Ovary (tissue), 9 donors: Measurements from ENCODE around the gene EXOC2. TPM values are rescaled to one million over a fixed set of nuclear protein-coding genes. Genes with fewer than 3 reads are reported as not detected.

Experiments
- DNase-seq, 5 donors: peaks; one replicate each; pipeline ENCODE4 v3.0.0-alpha.2; 2019 to 2020
- H3K27ac ChIP-seq, 2 donors: fragments of 200-600 bp; one replicate each; pipeline versions ENCODE4 v1.5.1 to v1.8.0; 2019 to 2022
- H3K27me3 ChIP-seq: fragments of 200-600 bp; one replicate; pipeline ENCODE4 v1.8.0; 2022
- H3K36me3 ChIP-seq: fragments of 200-600 bp; sonication (generic); one replicate; pipeline ENCODE4 v1.5.1; 2019
- H3K4me1 ChIP-seq: one replicate; pipeline ENCODE4 v1.8.1; 2013; ENCODE audit warnings: mild to moderate bottlenecking, moderate library complexity; ENCODE audit not compliant: insufficient read depth
- H3K4me3 ChIP-seq: fragments of 200-600 bp; sonication (generic); one replicate; pipeline ENCODE4 v1.5.1; 2017
- H3K9me3 ChIP-seq, 2 donors: fragments of 200-600 bp in 1 of 2; sonication (generic) in 1 of 2; one replicate each; pipeline versions ENCODE4 v1.5.1 to v1.8.1; 2013 to 2019; ENCODE audit warnings: mild to moderate bottlenecking in 1 of 2, moderate library complexity in 1 of 2
- EP300 ChIP-seq: sonication (generic); formaldehyde crosslinking; IDR thresholded peaks from one replicate; pipeline ENCODE4 v1.6.1; 2017; ENCODE audit warnings: antibody characterized with exemption
- POLR2A ChIP-seq: fragments of 450-650 bp; IDR thresholded peaks from one replicate; pipeline ENCODE4 v1.6.1; 2017; ENCODE audit warnings: antibody characterized with exemption, mild to moderate bottlenecking, moderate library complexity
- WGBS, 3 donors: extraction: QIAGEN DNeasy Blood & Tissue Kit in 1 of 3; methylation state at CpG; one replicate each; pipeline versions ENCODE4 v1.1.5 to v1.1.7; 2013 to 2017; 5-methylcytosine and 5-hydroxymethylcytosine counted together
- intact Hi-C, 4 donors: fragments of 100-400 bp; cut with DNase I; formaldehyde crosslinking; loops; one replicate each; pipeline versions ENCODE4 v1.11.0 to v1.15.1; 2022 to 2023
- polyA plus RNA-seq, 2 donors: library from polyadenylated mRNA; stranded (reverse); fragments of 200-250 nt in 1 of 2; fragments of 350-450 nt in 1 of 2; fragmentation: Illumina TruSeq in 1 of 2; extraction: RNeasy Lipid Tissue Mini Kit (QIAGEN cat#74804) in 1 of 2; gene quantifications; one replicate each; pipeline ENCODE4 v1.2.3, GENCODE V29; 2013 to 2014
- total RNA-seq, 7 donors: library from RNA; depleted of rRNA in 2 of 7; stranded (reverse); fragments of >200 nt in 2 of 7; fragmentation: NEBNext Ultra II Directional in 3 of 7; extraction: Animal tissue kit (Norgen Biotek cat#: 25700) in 3 of 7; gene quantifications; one replicate each; pipeline versions ENCODE4 v1.1.0 to v1.2.4, GENCODE V29; 2016 to 2023
- TF ChIP-seq, protein P1 (sequence below), 3 donors: fragments of 450-650 bp in 2 of 3; fragments of 200-600 bp in 1 of 3; IDR thresholded peaks; one replicate each; pipeline versions ENCODE4 v1.5.1 to v1.8.0; 2016 to 2022; ENCODE audit warnings: antibody characterized with exemption in 3 of 3, mild to moderate bottlenecking in 1 of 3
- donor health status: DM: no; HTN: no; CAD: no; lungs with moderate emphysema.
- donor health status: DM: no; HTN: no; CAD: no.
- donor health status: Bipolar disorder and iron deficiency.
- donor health status: DM: yes; HTN: yes; CAD: no.
- donor health status: DM: no; HTN: no; CAD: no.
- donor health status: DM: yes; HTN: yes; CAD: no.

EXOC2 gene
- total and polyA plus RNA-seq, 9 donors: 7.5 to 17.3 (median 14.2) TPM

DNA sequence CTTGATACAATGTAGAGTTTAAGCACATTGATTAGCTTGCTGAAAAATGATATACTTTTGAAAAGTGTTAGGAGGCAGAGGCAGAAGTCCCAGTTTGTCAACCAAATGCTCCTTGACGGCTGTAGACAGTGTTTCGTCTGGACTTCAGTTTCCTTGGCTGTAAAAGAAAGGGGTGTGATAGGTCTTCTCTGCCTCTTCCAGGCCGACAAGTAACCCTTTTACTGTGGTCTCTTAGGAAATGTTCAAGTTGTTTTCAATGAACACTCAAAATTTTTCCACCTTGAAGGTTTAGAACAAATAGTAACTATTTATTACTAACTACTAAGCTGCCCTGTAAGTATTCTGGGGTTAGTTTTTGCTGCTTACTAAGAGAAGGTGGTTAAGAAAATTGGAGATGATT, 179.0 kb downstream of the EXOC2 start:
- no peak overlapping the region for H3K4me3 ChIP-seq
- intact Hi-C loops: loop anchor here in 1 of 4 donors (5.0 kb wide), 1 partner anchor 1138 kb away; no protein-coding TSS in a partner anchor
- H3K36me3 ChIP-seq: no peaks in the 10 kb centered on the region
- DNase-seq: no peak
- H3K27me3 ChIP-seq: no peaks in the 10 kb centered on the region
- 90 to 97% (median 96%) methylated on average over 3 of the region's 3 CpGs for WGBS, 3 donors
- TF ChIP-seq, protein P1, sequence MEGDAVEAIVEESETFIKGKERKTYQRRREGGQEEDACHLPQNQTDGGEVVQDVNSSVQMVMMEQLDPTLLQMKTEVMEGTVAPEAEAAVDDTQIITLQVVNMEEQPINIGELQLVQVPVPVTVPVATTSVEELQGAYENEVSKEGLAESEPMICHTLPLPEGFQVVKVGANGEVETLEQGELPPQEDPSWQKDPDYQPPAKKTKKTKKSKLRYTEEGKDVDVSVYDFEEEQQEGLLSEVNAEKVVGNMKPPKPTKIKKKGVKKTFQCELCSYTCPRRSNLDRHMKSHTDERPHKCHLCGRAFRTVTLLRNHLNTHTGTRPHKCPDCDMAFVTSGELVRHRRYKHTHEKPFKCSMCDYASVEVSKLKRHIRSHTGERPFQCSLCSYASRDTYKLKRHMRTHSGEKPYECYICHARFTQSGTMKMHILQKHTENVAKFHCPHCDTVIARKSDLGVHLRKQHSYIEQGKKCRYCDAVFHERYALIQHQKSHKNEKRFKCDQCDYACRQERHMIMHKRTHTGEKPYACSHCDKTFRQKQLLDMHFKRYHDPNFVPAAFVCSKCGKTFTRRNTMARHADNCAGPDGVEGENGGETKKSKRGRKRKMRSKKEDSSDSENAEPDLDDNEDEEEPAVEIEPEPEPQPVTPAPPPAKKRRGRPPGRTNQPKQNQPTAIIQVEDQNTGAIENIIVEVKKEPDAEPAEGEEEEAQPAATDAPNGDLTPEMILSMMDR (IDR thresholded peaks at IDR 0.05): no peak
- no peak for TF ChIP-seq POLR2A
- TF ChIP-seq EP300: no peak
- H3K27ac ChIP-seq: no peak overlapping the region
- no peaks in the 10 kb centered on the region for H3K9me3 ChIP-seq
- H3K4me1 ChIP-seq: no peaks in the 10 kb centered on the region

DNA sequence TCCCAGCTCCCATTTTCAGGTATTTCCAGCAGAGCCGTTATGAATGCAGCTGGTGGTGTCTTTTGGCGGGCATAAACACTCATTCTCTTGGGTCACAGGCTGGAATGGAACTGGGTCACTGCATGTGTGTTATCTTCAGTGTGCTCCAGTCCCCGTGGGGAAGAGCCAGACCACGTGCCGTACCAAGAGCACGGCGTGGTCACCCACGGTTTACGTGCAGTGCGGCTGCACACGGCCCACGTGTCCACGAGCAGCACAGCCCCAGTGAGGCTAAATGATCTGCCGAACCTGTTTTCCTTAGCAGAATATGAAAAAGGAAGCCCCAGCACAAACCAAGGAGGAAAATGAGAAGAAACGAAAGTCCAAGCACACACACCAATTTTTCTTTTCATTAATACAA, 179.9 kb downstream of the EXOC2 start:
- intact Hi-C loops: loop anchor here in 1 of 4 donors (5.0 kb wide), 1 partner anchor 1139 kb away; no protein-coding TSS in a partner anchor
- WGBS, 3 donors: 96 to 98% (median 98%) methylated on average over 15 of the region's 15 CpGs
- DNase-seq: no peak
- Histone ChIP-seq H3K4me3 (no peak overlapping the region), H3K4me1 (no peaks in the 10 kb centered on the region), H3K27ac (no peak overlapping the region), H3K36me3 (no peaks in the 10 kb centered on the region), H3K9me3 (no peaks in the 10 kb centered on the region), H3K27me3 (no peaks in the 10 kb centered on the region)
- TF ChIP-seq EP300: no peak
- no peak for TF ChIP-seq POLR2A
- TF ChIP-seq, protein P1 (IDR thresholded peaks at IDR 0.05): no peak

DNA sequence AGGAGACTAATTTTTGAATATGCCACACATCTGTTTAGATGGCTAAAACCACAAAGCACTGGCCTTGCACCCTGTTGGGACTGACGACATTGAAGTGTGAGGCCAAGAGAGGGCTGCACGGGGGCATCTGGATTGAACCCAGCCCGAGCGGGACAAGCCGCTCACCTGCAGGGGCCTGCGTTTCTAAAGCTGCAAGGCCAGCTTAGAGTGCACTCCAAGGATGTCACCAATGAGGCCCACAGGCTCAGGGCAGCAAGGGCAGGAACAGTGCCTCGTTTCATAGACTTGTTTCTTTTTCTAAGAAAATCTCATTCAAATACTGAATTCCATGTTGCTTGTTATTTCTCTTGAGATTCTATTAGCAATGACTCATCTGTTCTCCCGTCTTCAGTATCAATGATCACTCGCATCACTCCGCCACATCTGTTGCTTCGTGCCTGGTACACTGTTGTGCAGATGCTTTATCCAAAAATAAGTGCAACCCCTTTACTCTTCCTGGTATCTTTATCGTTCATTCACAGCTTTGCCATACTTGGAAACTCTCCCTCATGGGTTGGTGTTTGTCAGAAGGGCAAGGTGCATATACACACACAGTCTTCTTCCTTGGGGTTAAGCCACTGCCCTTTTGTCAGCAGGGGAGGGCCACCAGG, 181.3 kb downstream of the EXOC2 start:
- no peak overlapping the region for H3K4me3 ChIP-seq
- DNase-seq: no peak
- H3K9me3 ChIP-seq: no peaks in the 10 kb centered on the region
- H3K4me1 ChIP-seq: no peaks in the 10 kb centered on the region
- intact Hi-C loops: loop anchor here in 1 of 4 donors (5.0 kb wide), 1 partner anchor 1141 kb away; no protein-coding TSS in a partner anchor
- no peaks in the 10 kb centered on the region for H3K36me3 ChIP-seq
- H3K27me3 ChIP-seq: no peaks in the 10 kb centered on the region
- no peak overlapping the region for H3K27ac ChIP-seq
- 87 to 95% (median 92%) methylated on average over 12 of the region's 12 CpGs for WGBS, 3 donors
- TF ChIP-seq EP300 (no peak), POLR2A (no peak)
- TF ChIP-seq, protein P1 (IDR thresholded peaks at IDR 0.05): no peak

DNA sequence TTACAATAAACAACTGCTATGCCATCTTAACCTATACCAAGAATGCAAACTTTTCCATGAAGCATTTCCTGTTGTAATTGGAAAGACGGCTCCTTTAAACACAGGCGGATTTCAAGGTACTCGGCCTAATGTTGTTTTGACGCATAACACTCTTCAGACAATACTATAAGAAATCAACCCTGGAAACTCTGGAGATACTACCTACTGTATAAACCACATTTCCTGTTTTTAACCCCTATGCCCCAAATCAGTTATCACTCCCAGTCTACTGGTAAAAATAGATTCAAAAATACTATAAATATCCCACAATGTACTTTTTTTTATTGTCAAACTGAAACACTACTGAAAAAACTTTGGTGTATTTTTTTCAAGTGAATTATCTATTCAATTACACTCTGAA, 183.3 kb downstream of the EXOC2 start:
- WGBS, 3 donors: 74 to 86% (median 81%) methylated on average over 4 of the region's 4 CpGs
- Histone ChIP-seq H3K9me3 (no peaks in the 10 kb centered on the region), H3K4me1 (no peaks in the 10 kb centered on the region), H3K27ac (no peak overlapping the region), H3K4me3 (no peak overlapping the region), H3K27me3 (no peaks in the 10 kb centered on the region), H3K36me3 (no peaks in the 10 kb centered on the region)
- intact Hi-C loops: loop anchor here in 1 of 4 donors (5.0 kb wide), 1 partner anchor 1143 kb away; no protein-coding TSS in a partner anchor
- no peak for TF ChIP-seq POLR2A
- TF ChIP-seq EP300: no peak
- TF ChIP-seq, protein P1 (IDR thresholded peaks at IDR 0.05): no peak
- no peak for DNase-seq
